Medulla oblongata (tissue), 1 donor: Measurements from ENCODE around the gene GALNT12.

Experiments
- DNase-seq: peaks from one replicate; pipeline ENCODE4 v3.0.0-alpha.2; 2015; ENCODE audit errors: extremely low spot score

Gene GALNT12, protein sequence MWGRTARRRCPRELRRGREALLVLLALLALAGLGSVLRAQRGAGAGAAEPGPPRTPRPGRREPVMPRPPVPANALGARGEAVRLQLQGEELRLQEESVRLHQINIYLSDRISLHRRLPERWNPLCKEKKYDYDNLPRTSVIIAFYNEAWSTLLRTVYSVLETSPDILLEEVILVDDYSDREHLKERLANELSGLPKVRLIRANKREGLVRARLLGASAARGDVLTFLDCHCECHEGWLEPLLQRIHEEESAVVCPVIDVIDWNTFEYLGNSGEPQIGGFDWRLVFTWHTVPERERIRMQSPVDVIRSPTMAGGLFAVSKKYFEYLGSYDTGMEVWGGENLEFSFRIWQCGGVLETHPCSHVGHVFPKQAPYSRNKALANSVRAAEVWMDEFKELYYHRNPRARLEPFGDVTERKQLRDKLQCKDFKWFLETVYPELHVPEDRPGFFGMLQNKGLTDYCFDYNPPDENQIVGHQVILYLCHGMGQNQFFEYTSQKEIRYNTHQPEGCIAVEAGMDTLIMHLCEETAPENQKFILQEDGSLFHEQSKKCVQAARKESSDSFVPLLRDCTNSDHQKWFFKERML

DNA sequence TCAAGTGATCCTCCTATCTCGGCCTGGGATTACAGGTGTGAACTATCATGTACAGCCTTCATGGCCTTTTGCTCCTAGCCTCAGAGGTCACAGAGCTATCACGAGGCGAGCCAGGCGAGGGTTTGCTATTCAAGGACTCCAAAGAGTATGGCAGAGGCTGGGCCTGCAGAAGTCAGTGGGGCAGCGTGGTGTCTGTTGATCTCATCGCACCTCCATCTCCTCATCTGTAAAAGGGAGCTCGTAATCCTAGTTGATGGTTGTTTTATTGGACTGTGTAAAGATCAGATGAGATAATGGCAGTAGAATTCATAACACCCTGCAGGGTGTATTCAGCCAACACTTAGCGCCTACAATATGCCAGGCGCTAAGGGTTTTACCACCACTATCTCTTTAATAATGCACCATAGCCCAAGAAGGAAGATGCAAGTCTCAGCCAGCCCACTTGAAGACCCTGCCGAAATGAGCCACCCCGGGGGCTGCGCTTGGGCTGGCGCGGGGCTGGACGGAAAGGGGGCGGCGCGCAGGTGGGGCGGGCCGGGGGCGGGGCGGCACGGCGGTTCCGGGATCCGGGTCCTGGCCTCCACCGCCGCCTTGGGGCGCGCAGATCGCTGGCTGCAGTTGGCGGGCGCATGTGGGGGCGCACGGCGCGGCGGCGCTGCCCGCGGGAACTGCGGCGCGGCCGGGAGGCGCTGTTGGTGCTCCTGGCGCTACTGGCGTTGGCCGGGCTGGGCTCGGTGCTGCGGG is at the start of gene GALNT12:
Gene GALNT12, plus strand, starts transcription at position 601 of the 744 bp plus-strand sequence. Its CDS starts 29 bp downstream, at position 630.
- DNase-seq: no peak

DNA sequence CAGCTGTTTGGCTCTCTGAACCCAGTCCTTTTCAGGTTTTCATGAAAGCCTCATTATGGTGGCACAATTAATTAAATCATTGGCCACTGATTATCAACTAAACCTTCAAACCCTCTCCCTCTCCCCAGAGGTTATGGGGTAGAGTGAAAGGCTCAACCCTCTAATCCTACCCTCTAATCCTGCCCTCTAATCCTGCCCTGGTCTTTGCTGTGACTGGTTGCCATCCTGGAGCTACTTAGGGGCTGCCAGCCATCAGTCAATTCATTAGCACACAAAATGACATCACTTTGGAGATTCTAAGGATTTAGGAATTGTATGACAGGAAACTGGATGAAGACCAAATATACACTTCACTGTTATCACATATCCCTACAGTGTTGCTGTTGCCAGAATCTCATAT is 47.2 kb upstream of the GALNT12 start:
- DNase-seq: no peak

DNA sequence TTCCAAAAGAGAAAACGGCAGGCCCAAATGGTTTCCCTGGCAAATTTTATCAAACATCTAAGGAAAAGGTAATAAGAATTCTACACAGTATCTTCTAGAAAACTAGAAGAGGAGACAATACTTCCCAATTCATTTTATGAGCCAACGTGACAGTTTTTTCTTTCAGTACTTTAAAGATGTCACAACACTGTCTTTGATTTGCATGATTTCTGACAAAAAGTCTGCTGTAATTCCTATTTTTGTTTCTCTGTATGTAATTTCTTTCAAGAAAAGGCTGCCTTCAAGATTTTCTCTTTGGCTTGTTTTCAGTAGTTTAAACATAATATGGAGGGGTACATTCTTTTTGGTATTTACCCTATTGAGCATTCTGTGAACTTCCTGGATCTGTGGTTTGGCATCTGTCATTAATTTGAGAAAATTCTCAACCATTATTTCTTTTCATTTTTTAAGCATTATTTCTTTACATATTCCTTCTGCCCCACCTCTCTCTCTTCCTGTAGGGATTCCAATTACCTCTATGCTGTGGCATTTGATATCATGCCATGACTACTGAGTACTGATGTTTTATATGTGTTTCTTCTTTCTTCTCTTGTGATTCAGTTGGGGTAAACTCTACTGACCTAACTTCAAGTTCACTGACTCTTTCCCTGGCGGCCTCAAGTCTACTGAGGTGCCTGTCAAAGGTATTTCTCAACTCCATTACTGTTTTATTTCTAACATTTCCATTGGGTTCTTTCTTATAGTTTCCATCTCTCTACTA is 43.3 kb upstream of the GALNT12 start:
- DNase-seq: no peak

DNA sequence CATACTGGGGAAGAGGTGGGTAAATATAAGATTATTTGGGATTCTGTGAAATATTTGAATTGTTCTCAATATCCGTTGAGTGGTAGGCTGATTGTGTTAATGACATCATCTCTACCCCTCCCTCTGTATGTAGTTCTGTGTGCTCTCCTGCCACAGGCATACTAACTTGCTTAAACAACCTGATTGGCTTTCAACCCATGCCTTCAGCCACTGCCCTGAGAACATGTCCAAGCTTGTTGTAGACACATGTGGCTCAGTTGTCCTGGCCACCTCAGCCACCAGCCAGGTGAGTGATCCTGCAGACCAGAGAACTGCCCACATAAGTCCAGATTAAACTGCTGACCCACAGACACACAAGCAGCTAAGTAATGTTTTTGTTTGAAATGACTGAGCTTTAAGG is 42.2 kb upstream of the GALNT12 start:
- no peak for DNase-seq

DNA sequence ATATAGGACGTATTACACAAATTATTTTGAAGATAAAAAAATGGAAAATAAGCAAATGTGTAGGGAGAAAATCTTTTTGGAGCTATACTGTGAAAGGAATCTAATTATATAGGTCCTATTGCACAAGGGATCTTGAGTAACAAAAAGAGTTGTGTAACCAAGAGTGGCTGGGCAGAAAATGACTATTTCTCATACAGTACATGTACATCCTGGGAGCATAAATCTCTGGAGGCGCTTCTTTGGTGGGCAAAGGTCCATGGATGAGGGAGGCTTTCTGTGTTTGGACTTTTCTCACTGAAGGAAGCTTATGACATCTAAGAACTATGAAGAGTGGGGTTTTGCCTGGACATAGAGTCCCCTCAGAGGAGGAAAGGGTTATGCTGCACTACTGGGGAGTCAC is 40.9 kb upstream of the GALNT12 start:
- no peak for DNase-seq

DNA sequence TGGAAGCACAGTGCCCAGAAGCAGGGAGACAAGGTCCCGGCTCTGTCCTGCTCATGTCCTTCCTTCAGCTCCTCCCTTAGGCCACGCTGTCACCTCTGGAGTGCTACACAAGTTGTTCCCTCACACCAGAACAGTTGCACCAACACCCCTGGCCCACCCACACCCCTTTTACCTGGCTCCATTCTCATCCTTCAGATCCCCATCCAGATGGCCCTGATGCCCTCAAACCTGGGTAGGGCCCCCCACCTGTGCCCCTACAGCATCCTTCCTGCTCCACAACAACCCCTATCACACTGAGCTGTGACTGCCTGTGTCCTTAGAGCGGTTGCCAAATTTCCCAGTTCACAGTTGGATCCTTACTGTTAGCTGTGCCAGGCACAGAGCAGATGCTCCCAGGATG is 40.3 kb upstream of the GALNT12 start:
- DNase-seq: no peak

DNA sequence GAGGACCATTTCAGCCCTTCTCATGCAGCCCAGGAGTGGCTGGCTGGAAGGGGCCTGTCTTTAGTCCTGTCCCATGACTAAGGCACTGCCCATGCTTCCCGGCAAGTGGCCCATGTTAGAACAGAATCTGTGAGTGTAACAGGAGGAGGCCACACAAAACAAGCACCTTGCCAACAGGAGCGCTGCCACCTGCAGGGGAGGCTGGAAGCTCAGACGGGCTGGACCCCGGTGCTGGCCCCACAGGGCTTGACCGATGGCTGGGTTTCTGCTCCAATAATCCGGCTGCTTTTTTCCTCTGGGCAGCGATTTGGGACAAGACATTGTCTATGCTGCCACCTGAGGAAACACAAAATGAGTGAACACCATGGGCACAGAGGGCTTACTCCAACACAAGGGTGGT is 39.6 kb upstream of the GALNT12 start:
- no peak for DNase-seq

DNA sequence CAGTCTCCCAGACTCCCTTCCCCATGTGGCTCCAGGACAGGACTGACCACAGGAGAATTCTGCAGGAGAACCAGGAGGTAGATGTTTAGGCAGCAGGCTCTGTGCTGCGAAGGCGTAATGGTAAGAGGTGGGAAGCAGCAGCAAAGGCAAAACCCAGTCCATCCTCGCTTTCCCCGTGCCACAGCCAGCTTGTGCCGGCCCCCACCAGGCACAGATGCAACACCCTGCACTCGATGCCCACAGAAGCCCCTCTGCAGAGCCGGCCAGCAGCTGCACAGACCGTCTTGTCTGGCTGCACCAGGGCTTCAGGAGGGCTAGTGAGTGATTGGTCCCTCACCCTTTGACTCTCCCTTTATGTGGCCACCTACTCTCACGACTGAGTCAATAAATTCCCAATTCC is 39.1 kb upstream of the GALNT12 start:
- DNase-seq: no peak

DNA sequence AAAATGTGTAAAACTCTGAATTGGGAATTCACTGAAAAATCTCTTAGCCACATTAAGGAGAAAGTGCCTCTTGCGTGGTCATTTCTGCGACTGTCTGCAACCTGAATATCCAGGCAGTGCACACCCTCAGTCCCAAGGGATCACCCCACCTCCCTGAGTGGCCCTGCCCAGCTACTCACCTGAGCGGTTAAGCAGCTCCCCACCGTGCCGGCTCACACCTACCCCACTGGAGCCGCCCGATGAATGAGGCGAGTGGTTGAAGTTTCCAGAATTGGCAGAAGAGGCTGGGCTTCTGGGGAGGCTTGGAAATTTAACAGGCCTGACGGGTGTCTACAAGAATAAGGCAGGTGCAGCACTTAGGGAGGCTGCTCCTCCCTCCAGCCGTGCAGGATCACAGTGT is 36.8 kb upstream of the GALNT12 start:
- no peak for DNase-seq

DNA sequence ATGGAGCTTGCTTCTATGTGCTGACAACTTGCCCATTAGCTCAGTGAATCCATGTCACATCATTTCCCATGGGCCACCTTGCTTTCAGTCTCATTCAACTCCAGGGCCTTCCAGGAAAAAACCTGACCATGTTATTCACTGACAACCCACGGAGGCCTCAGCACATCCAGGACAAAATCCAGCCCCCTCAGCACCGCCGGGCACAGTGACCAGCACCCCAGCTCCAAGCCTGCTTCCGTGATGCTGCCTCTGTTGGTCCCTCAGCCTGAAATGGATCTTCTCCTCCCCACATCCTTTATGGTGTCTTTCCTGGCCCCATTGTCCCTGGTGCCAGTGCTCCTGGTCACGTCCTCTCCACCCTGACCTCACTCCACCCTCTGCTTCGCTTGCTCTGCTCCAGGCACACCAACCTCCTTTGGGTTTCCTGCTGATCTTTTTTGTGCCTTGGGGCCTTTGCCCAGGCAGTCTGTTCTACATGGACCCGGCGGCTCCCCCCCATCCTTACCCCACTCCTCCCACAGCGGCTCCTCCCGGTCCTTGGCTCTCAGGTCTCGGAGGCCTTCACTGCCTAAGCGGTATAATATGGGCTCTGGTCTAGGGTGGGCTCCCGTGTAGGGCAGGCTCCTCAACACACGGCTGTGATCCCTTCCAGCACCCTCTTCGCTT is 36.1 kb upstream of the GALNT12 start:
- DNase-seq: no peak

DNA sequence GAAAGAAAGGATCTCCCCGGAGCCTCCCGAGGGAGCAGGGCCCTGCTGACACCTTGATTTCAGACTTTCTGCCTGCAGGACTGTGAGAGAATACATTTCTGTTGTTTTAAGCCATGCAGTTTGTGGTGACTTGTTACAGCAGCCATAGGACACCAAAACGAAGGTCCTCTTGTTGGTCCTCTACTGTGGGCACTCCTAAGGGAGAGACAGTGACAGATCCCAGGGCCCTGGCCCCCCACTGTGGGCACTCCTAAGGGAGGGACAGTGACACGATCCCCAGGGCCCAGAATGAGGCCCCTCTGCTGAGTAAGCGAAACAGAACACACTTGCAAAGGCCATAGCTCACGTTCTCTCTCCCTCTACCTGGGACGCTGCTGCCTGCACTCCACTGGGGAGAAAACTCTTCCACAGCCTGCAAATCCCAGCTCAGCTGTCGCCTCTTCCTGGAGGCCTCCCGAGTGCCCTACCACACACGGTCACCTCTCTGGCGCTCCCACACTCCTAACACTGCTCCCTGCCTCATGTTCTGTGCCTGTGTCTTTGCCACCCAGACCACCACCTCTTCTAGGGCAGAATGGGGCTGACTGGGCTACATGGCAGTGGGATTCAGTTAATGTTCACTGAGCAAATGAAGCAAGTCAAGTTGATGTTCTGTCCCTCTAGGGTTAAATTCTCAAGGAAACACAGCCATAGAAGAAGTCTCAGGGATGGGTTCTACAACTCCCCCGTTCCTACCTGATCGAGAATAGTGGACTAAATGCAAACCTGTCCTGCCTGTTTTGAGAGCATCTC is 34.9 kb upstream of the GALNT12 start:
- DNase-seq: no peak

DNA sequence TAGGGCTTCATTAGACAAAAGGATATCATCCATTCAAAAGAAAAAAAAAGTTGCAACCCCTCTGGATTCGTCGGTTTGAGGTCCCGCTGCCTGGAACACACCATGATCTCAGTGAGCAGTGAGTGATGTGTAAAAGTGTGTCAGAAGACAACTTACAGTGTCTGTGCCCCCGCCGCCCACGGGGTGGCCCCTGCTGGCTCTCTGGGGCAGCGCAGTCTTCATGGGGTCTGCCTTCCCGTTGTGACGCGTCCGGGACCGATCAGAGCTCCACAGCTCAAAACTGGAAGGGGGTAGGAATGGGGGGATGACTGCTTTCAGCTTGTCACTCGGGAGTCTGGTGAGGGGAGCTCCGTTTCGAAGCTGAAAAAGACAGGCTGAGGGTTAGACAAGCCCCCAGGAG is 33.7 kb upstream of the GALNT12 start:
- no peak for DNase-seq

DNA sequence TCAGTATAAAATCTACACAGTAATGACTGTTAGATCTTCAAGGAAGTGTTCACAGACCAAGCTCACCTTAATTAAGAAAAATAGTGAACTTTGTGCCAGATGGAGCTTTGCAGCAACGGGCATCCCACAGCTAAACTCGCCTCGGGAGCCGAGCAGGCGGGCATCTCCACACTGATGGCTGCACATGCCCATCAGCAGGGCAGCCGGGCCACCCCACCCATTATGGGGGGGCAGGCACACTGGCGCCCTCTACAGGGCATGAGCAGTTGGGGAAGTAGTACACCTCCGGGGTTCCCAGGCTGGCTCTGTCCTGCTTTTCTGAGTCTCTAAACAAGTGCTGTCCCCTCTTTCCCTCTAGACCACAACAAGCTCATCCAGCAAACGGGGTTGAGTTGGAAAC is 32.7 kb upstream of the GALNT12 start:
- DNase-seq: no peak

DNA sequence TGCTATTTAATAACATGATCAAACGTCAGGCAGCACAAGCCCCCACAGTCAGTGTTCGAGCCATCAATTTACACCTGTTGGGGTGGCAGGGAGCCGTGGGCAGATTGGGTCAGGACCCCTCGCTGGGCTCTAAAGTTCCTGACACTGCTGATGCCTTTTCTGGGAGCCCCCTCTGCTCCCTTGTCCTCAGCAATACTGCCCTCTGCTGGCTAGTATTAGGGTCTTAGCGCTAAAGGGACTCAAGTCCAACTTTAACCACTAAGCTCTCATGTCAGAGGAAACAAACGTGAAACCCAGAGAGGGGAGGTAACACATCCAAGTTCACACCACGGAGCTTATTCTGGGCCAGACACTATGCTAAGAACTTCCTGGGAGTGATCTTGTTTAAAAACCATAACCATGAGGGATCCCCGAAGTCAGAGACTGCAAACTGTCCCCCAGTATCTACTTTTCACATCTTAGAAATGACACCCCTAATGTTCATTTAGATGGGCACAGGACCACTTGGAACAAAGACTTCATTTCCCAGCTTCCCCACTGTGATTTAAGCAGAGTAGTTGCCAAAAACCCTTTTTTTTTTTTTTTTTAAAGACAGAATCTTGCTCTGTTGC is 31.5 kb upstream of the GALNT12 start:
- DNase-seq: peak; percentile 74

DNA sequence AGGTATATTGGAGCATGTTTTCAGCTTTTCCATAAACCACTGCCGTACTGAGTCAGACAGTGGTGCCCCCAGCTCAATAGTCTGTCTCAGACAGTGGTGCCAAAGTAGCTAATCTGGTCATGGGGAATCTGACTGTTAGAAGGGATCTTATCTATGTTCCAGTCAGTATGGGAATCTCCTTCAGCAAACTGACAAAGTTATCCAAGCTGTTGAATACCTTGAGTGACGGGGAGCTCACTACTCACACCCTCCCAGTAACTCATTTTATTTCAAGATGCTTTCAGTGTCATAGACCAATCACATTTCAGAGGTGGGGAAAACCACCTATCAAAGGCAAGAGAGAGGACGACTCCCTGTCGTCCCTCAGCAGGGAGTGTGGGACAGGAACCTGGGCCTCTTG is 29.9 kb upstream of the GALNT12 start:
- no peak for DNase-seq

DNA sequence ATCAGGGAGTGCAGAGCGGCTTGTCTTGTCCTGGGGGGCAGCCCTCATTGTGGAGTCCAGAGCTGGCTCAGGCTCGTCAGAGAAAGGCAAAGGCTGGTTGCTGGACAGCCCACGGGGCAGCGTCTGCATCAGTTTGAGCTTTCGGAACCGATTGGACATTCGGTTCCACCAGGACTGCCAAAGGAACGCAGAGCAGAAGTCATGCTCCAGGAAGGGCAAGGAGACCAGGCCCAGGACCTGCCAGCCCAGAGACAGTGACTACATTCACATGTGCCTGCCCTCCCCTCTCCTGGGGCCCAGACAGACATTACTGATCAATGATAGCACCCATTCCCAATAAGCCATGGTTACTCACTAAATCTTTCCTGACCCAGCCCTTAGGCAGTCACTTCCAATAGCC is 29.2 kb upstream of the GALNT12 start:
- DNase-seq: no peak

DNA sequence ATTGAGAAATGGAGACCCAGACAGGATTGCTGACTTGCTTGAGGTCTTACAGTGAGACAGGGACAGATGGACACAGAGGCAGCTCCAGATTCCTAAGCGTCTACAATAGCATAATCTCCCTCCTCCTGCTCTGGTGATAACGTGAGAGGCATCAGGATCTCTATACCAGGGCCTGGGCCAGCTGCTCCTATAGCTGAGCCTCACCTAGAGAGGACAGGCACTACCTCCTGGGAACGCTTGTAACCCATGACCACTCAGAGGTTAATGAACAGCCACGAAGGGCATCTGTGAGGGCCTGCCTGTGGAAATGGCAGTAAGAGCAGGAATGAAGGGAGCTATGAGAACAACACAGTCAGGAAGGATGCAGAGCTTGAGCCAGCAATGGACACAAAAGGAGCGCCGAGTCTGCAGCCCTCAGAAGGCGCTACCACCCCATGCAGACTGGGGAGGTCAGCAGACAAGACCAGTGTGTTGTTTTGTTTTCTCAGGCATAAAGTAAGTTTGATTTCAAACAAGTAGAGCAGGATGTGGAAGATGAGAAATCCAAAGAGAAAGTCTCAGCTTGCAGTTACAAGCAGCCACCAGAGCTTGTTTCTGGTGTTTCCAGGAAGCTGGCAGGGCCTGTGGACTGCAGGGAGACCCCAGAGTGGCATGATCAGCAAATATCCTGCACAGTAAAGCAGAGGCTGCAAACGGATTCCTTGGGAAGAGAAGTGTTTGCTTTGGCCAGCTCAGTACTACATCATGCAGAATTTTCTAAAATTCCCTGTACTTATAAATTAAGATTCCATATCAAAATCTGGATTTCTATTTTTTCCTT is 28.5 kb upstream of the GALNT12 start:
- no peak for DNase-seq

DNA sequence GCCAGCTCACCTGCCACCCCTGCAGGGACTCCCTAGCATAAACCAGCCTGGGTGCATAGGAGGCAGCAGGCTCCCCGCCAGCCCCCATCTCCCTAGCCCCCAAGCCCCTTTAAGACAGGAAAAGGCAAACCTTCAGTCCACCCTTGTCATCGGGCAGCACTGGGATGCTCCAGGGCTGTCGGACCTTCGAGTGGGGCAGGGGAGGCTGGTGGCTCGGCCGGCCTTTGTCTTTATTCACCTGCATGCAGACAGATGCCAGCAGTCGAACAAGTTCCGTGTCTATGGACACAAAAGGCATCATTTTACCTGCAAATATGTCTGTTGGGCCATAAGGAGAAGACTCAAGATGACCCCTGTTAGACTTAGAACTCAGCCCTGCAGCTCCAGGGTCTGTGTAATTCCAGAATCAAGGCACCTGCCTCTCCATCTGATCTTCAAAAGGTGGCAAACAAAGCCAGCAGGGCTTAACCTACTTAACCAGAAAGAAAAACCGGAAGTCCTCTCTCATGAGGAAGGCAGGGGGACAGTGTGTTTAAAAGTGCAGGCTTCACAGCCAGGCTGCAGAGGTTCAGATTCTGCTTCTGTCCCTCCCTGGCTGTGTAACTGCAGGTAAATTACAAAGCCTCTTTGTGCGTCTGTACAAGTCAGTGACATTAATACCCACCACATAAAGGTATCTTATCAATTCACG is 27.3 kb upstream of the GALNT12 start:
- no peak for DNase-seq
